ENCODE results near the gene MYH15. TPM values are rescaled to one million over a fixed set of nuclear protein-coding genes. Genes with fewer than 3 reads are reported as not detected.

The MYH15 gene
- total and polyA plus RNA-seq, 2 of the 8 experiments (the other 6 are each of a cell fraction or from before 2014, with no cell fraction given) = under 0.01 TPM; not detected in 1

DNA sequence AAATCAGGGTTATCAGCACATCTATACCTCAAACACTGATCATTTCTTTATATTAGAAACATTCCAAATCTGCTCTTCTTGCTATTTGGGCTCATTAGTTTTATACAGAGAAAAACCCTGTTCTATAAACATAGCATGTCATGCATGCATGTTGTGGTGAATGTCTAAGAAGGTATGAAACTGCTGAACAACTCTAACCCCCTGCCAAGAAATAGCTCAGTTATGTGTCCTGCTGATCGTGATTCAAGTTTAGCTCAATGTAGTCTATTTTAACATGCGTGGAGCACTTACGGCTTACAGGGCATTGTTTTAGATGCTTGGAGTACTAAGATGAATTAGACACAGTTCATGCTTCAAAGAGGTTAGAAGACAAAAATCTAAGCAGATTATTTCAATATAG lies 35.8 kb downstream of the MYH15 start (continued):
- TF ChIP-seq, protein P1, sequence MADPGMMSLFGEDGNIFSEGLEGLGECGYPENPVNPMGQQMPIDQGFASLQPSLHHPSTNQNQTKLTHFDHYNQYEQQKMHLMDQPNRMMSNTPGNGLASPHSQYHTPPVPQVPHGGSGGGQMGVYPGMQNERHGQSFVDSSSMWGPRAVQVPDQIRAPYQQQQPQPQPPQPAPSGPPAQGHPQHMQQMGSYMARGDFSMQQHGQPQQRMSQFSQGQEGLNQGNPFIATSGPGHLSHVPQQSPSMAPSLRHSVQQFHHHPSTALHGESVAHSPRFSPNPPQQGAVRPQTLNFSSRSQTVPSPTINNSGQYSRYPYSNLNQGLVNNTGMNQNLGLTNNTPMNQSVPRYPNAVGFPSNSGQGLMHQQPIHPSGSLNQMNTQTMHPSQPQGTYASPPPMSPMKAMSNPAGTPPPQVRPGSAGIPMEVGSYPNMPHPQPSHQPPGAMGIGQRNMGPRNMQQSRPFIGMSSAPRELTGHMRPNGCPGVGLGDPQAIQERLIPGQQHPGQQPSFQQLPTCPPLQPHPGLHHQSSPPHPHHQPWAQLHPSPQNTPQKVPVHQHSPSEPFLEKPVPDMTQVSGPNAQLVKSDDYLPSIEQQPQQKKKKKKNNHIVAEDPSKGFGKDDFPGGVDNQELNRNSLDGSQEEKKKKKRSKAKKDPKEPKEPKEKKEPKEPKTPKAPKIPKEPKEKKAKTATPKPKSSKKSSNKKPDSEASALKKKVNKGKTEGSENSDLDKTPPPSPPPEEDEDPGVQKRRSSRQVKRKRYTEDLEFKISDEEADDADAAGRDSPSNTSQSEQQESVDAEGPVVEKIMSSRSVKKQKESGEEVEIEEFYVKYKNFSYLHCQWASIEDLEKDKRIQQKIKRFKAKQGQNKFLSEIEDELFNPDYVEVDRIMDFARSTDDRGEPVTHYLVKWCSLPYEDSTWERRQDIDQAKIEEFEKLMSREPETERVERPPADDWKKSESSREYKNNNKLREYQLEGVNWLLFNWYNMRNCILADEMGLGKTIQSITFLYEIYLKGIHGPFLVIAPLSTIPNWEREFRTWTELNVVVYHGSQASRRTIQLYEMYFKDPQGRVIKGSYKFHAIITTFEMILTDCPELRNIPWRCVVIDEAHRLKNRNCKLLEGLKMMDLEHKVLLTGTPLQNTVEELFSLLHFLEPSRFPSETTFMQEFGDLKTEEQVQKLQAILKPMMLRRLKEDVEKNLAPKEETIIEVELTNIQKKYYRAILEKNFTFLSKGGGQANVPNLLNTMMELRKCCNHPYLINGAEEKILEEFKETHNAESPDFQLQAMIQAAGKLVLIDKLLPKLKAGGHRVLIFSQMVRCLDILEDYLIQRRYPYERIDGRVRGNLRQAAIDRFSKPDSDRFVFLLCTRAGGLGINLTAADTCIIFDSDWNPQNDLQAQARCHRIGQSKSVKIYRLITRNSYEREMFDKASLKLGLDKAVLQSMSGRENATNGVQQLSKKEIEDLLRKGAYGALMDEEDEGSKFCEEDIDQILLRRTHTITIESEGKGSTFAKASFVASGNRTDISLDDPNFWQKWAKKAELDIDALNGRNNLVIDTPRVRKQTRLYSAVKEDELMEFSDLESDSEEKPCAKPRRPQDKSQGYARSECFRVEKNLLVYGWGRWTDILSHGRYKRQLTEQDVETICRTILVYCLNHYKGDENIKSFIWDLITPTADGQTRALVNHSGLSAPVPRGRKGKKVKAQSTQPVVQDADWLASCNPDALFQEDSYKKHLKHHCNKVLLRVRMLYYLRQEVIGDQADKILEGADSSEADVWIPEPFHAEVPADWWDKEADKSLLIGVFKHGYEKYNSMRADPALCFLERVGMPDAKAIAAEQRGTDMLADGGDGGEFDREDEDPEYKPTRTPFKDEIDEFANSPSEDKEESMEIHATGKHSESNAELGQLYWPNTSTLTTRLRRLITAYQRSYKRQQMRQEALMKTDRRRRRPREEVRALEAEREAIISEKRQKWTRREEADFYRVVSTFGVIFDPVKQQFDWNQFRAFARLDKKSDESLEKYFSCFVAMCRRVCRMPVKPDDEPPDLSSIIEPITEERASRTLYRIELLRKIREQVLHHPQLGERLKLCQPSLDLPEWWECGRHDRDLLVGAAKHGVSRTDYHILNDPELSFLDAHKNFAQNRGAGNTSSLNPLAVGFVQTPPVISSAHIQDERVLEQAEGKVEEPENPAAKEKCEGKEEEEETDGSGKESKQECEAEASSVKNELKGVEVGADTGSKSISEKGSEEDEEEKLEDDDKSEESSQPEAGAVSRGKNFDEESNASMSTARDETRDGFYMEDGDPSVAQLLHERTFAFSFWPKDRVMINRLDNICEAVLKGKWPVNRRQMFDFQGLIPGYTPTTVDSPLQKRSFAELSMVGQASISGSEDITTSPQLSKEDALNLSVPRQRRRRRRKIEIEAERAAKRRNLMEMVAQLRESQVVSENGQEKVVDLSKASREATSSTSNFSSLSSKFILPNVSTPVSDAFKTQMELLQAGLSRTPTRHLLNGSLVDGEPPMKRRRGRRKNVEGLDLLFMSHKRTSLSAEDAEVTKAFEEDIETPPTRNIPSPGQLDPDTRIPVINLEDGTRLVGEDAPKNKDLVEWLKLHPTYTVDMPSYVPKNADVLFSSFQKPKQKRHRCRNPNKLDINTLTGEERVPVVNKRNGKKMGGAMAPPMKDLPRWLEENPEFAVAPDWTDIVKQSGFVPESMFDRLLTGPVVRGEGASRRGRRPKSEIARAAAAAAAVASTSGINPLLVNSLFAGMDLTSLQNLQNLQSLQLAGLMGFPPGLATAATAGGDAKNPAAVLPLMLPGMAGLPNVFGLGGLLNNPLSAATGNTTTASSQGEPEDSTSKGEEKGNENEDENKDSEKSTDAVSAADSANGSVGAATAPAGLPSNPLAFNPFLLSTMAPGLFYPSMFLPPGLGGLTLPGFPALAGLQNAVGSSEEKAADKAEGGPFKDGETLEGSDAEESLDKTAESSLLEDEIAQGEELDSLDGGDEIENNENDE (IDR thresholded peaks at IDR 0.05; ENCODE audit: insufficient replicate concordance, low read length) = no peak
- TF ChIP-seq CBX8 (IDR thresholded peaks at IDR 0.05; ENCODE audit: borderline replicate concordance, low read depth, low read length) = no peak
- TF ChIP-seq BACH1 (IDR thresholded peaks at IDR 0.05; ENCODE audit: low read length) = no peak
